Measurements from ENCODE around the gene MYRFL. TPM values are rescaled to one million over a fixed set of nuclear protein-coding genes. Genes with fewer than 3 reads are reported as not detected.
"Not testable (repeated sequence)": the region's sequence is repeated elsewhere in the genome, so short reads cannot be mapped to it uniquely, and the experiment has no call there.

Gene MYRFL
- total and polyA plus RNA-seq, 9 donors = 0.24 to 0.38 TPM; not detected in 7

- Histone ChIP-seq H3K27ac (no peak overlapping the region), H3K36me3 (no peaks in the 10 kb centered on the region), H3K4me1 (ENCODE audit: insufficient read depth) (no peaks in the 10 kb centered on the region), H3K9me3 (no peaks in the 10 kb centered on the region), H3K27me3 (no peaks in the 10 kb centered on the region), H3K4me3 (no peak overlapping the region)
- DNase-seq = no peak
- WGBS, 3 donors = 81 to 86% (median 85%) methylated on average over 4 of the region's 4 CpGs
- TF ChIP-seq EP300 (IDR thresholded peaks at IDR 0.05) = no peak
- TF ChIP-seq, protein P1, sequence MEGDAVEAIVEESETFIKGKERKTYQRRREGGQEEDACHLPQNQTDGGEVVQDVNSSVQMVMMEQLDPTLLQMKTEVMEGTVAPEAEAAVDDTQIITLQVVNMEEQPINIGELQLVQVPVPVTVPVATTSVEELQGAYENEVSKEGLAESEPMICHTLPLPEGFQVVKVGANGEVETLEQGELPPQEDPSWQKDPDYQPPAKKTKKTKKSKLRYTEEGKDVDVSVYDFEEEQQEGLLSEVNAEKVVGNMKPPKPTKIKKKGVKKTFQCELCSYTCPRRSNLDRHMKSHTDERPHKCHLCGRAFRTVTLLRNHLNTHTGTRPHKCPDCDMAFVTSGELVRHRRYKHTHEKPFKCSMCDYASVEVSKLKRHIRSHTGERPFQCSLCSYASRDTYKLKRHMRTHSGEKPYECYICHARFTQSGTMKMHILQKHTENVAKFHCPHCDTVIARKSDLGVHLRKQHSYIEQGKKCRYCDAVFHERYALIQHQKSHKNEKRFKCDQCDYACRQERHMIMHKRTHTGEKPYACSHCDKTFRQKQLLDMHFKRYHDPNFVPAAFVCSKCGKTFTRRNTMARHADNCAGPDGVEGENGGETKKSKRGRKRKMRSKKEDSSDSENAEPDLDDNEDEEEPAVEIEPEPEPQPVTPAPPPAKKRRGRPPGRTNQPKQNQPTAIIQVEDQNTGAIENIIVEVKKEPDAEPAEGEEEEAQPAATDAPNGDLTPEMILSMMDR (IDR thresholded peaks at IDR 0.05) = no peak
- no peak for TF ChIP-seq POLR2A (IDR thresholded peaks at IDR 0.05)
- intact Hi-C loops (cut with DNase I) = no loop called here
These were observed 19.8 kb downstream of the MYRFL start for GRCh38 chr12:69844836-69845235.

GRCh38 chr12:69846976-69847375, 21.9 kb downstream of the MYRFL start:
- H3K4me3 ChIP-seq = no peak overlapping the region
- intact Hi-C loops (cut with DNase I) = no loop called here
- TF ChIP-seq, protein P1 (IDR thresholded peaks at IDR 0.05) = no peak
- TF ChIP-seq POLR2A (IDR thresholded peaks at IDR 0.05) (no peak), EP300 (IDR thresholded peaks at IDR 0.05) (no peak)

GRCh38 chr12:69851976-69852375, 26.9 kb downstream of the MYRFL start:
- intact Hi-C loops (cut with DNase I) = no loop called here
- no peak for TF ChIP-seq EP300 (IDR thresholded peaks at IDR 0.05)
- TF ChIP-seq, protein P1 (IDR thresholded peaks at IDR 0.05) = no peak
- TF ChIP-seq POLR2A (IDR thresholded peaks at IDR 0.05) = no peak
- H3K4me3 ChIP-seq = no peak overlapping the region
- H3K4me1 ChIP-seq (ENCODE audit: insufficient read depth) = no peaks in the 10 kb centered on the region
- H3K36me3 ChIP-seq = no peaks in the 10 kb centered on the region
- H3K9me3 ChIP-seq = no peaks in the 10 kb centered on the region
- 88 to 91% (median 91%) methylated on average over 2 of the region's 2 CpGs for WGBS, 3 donors
- H3K27me3 ChIP-seq = no peaks in the 10 kb centered on the region
- no peak for DNase-seq
- H3K27ac ChIP-seq = no peak overlapping the region

More at GRCh38 chr12:69846976-69847375, 21.9 kb downstream of the MYRFL start:
- H3K36me3 ChIP-seq = no peaks in the 10 kb centered on the region
- H3K27ac ChIP-seq = no peak overlapping the region
- H3K9me3 ChIP-seq = no peaks in the 10 kb centered on the region
- no peaks in the 10 kb centered on the region for H3K27me3 ChIP-seq
- DNase-seq = no peak
- H3K4me1 ChIP-seq (ENCODE audit: insufficient read depth) = no peaks in the 10 kb centered on the region

DNA sequence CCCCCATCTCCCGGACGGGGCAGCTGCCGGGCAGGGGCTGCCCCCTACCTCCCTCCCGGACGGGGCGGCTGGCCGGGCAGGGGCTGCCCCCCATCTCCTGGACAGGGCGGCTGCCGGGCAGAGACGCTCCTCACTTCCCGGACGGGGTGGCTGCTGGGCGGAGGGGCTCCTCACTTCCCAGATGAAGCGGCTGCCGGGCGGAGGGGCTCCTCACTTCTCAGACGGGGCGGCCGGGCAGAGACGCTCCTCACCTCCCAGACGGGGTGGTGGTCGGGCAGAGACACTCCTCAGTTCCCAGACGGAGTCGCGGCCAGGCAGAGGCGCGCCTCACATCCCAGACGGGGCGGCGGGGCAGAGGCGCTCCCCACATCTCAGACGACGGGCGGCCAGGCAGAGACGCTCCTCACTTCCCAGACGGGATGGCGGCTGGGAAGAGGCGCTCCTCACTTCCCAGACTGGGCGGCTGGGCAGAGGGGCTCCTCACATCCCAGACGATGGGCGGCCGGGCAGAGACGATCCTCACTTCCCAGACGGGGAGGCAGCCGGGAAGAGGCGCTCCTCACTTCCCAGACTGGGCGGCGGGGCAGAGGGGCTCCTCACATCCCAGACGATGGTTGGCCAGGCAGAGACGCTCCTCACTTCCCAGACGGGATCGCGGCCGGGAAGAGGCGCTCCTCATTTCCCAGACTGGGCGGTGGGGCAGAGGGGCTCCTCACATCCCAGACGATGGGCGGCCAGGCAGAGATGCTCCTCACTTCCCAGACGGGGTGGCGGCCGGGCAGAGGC, 28.3 kb downstream of the MYRFL start:
- H3K4me3 ChIP-seq; H3K27me3 ChIP-seq; intact Hi-C loops (cut with DNase I); H3K27ac ChIP-seq; DNase-seq; H3K4me1 ChIP-seq (ENCODE audit: insufficient read depth); H3K9me3 ChIP-seq; H3K36me3 ChIP-seq: not testable (repeated sequence)
- 94 to 95% (median 95%) methylated on average over 58 to 61 of the region's 61 CpGs for WGBS, 3 donors

GRCh38 chr12:69866698-69867097, 41.7 kb downstream of the MYRFL start:
- Histone ChIP-seq H3K9me3 (no peaks in the 10 kb centered on the region), H3K4me3 (no peak overlapping the region), H3K27ac (no peak overlapping the region), H3K27me3 (no peaks in the 10 kb centered on the region), H3K36me3 (no peaks in the 10 kb centered on the region), H3K4me1 (ENCODE audit: insufficient read depth) (no peaks in the 10 kb centered on the region)
- WGBS, 3 donors = 84 to 91% (median 88%) methylated on average over 4 of the region's 4 CpGs
- TF ChIP-seq, protein P1 (IDR thresholded peaks at IDR 0.05) = no peak
- TF ChIP-seq EP300 (IDR thresholded peaks at IDR 0.05) = no peak
- TF ChIP-seq POLR2A (IDR thresholded peaks at IDR 0.05) = no peak
- no peak for DNase-seq
- intact Hi-C loops (cut with DNase I) = no loop called here
